CD8-positive, alpha-beta memory T cell (primary cell): ENCODE data around the gene RPS8. TPM values are rescaled to one million over a fixed set of nuclear protein-coding genes. Genes with fewer than 3 reads are reported as not detected.
A peak's percentile ranks its signal among the peaks of the same experiment; 100 is the strongest.

Experiments used
- CTCF ChIA-PET: fragments of 350-600 bp; sonication (Branson Sonifier 250); formaldehyde crosslinking; loops from one replicate; lab custom pipeline; 2021; ENCODE audit warnings: antibody characterized with exemption; lab: Charles Lee
- POLR2A ChIA-PET: fragments of 350-600 bp; sonication (Branson Sonifier 250); formaldehyde crosslinking; loops from one replicate; lab custom pipeline; 2021; ENCODE audit warnings: antibody characterized with exemption; lab: Charles Lee
- DNase-seq, 5 donors: peaks; one replicate each; pipeline versions ENCODE4 v3.0.0 to v3.0.0-alpha.2; 2020 to 2022; ENCODE audit warnings: mixed read lengths in 1 of 5
- H3K27ac ChIP-seq: one replicate; pipeline ENCODE4 v1.7.0; 2013; ENCODE audit warnings: low read depth, mild to moderate bottlenecking, low read length, moderate library complexity
- H3K27me3 ChIP-seq: 2 replicates; pipeline ENCODE4 v1.7.0; 2013; ENCODE audit warnings: low read length, mild to moderate bottlenecking; ENCODE audit not compliant: insufficient read depth, poor library complexity, severe bottlenecking
- H3K36me3 ChIP-seq: 2 replicates; pipeline ENCODE4 v1.7.0; 2013; ENCODE audit warnings: mild to moderate bottlenecking, low read length, moderate library complexity; ENCODE audit not compliant: insufficient read depth
- H3K4me1 ChIP-seq: 2 replicates; pipeline ENCODE4 v1.7.0; 2013; ENCODE audit warnings: mild to moderate bottlenecking, low read length, moderate library complexity; ENCODE audit not compliant: insufficient read depth
- H3K4me3 ChIP-seq: 2 replicates; pipeline ENCODE4 v1.7.0; 2013; ENCODE audit warnings: mild to moderate bottlenecking, low read length
- H3K9me3 ChIP-seq: 2 replicates; pipeline ENCODE4 v1.7.0; 2013; ENCODE audit warnings: mild to moderate bottlenecking, low read length
- H3K27ac Mint-ChIP-seq, 8 donors: one replicate each; pipeline ENCODE4 v1.8.0; 2020 to 2021; ENCODE audit warnings: mixed read lengths in 8 of 8, mild to moderate bottlenecking in 6 of 8, inconsistent platforms in 3 of 8, moderate library complexity in 3 of 8
- H3K27me3 Mint-ChIP-seq, 2 donors: one replicate each; pipeline ENCODE4 v1.8.0; 2020 to 2021; ENCODE audit warnings: mixed read lengths in 2 of 2, mild to moderate bottlenecking in 1 of 2, moderate library complexity in 1 of 2
- H3K36me3 Mint-ChIP-seq, 3 donors: one replicate each; pipeline ENCODE4 v1.8.0; 2020 to 2021; ENCODE audit warnings: mixed read lengths in 3 of 3, inconsistent platforms in 1 of 3, mild to moderate bottlenecking in 1 of 3
- H3K4me1 Mint-ChIP-seq, 3 donors: one replicate each; pipeline ENCODE4 v1.8.0; 2020 to 2021; ENCODE audit warnings: mixed read lengths in 3 of 3, inconsistent platforms in 1 of 3, mild to moderate bottlenecking in 1 of 3
- H3K4me3 Mint-ChIP-seq, 7 donors: one replicate each; pipeline ENCODE4 v1.8.0; 2020 to 2021; ENCODE audit warnings: mixed read lengths in 7 of 7, mild to moderate bottlenecking in 6 of 7, moderate library complexity in 4 of 7, inconsistent platforms in 2 of 7
- H3K9me3 Mint-ChIP-seq, 5 donors: one replicate each; pipeline ENCODE4 v1.8.0; 2020 to 2022; ENCODE audit warnings: mixed read lengths in 5 of 5, mild to moderate bottlenecking in 3 of 5, moderate library complexity in 2 of 5, inconsistent platforms in 1 of 5
- polyA plus RNA-seq: library from polyadenylated mRNA; unstranded; fragments of 300-500 nt; fragmentation: Illumina TruSeq; gene quantifications from one replicate; pipeline ENCODE4 v1.2.3, GENCODE V29; 2021
- total RNA-seq, 2 experiments: library from RNA; stranded (reverse); gene quantifications; one replicate each; pipeline ENCODE4 v1.2.3, GENCODE V29; 2021

RPS8 gene
- total and polyA plus RNA-seq, 3 experiments from 2014 or later: 972 to 2,465 (median 2,426) TPM

DNA sequence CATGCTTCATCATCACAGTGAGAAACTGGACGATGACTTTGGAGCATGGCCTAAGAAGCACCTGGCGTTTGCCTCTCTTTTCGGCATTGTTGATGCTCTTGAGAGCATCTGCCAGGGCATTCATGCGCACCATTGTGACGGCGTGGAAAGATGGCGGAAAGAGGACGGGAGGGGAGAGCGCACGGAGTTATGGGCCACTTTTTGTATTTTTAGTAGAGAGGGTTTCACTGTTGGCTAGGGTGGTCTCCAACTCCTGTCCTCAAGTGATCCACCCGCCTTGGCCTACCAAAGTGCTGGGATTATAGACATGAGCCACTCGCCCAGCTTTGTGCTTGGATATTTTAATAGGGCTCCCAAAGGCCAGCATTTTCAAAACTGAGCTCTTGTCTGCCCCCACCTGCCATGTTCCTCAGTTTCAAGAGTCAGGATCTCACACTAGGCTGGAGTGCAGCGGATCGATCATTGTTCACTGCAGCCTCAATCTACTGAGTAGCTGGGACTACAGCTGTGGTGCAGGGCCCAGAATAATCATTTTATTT lies 5.3 kb downstream of the RPS8 start:
- H3K27ac ChIP-seq: no peak overlapping the region
- H3K4me3 ChIP-seq: no peak overlapping the region
- peaks cover 48 to 56% (median 54%) of the 10 kb centered on the region in 3 donors for H3K4me1 Mint-ChIP-seq
- H3K27me3 Mint-ChIP-seq: no peaks in the 10 kb centered on the region
- H3K9me3 Mint-ChIP-seq: no peaks in the 10 kb centered on the region
- peaks cover 26% of the 10 kb centered on the region for H3K36me3 ChIP-seq
- H3K27me3 ChIP-seq: no peaks in the 10 kb centered on the region
- peaks cover 41% of the 10 kb centered on the region for H3K4me1 ChIP-seq
- ChIA-PET POLR2A (no interaction called here), CTCF (interaction anchor here (1.0 to 1.3 kb wide), 3 partner anchors 9 to 234 kb away, joined by 3 read pairs; no protein-coding TSS in a partner anchor)
- peak overlapping the region in 3 of 8 donors; percentile 8 to 93 (median 77) for H3K27ac Mint-ChIP-seq
- H3K4me3 Mint-ChIP-seq: peak overlapping the region in 1 of 7 donors; percentile 60
- no peak for DNase-seq
- peaks cover 13 to 63% (median 21%) of the 10 kb centered on the region in 3 donors for H3K36me3 Mint-ChIP-seq
- no peaks in the 10 kb centered on the region for H3K9me3 ChIP-seq

DNA sequence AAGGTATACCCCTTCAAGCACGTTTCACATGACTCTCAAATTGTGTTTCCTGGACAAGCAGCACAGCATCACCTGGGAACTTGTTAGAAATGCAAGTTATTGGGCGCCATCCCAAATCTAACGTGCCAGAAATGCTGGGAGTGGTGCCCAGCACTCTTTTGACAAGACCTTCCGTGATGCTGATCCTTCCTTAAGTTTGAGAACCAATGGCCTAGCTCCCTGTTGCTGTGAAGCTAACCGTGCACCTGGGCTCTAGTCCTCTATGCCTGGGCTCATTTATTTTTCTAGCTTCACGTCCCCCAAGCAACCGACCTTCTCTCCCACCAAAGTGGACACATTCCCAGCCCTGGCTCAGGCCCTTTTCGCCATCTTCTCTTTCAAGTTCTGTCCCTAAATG lies 8.4 kb downstream of the RPS8 start:
- Mint-ChIP-seq H3K27me3 (no peaks in the 10 kb centered on the region), H3K4me3 (peak overlapping the region; percentile 63 to 85 (median 71)), H3K36me3 (peaks cover 5 to 34% (median 13%) of the 10 kb centered on the region in 3 donors), H3K27ac (peak overlapping the region; percentile 35 to 91 (median 66)), H3K4me1 (peaks cover 31 to 40% (median 35%) of the 10 kb centered on the region in 3 donors), H3K9me3 (no peaks in the 10 kb centered on the region)
- Histone ChIP-seq H3K4me1 (peaks cover 29% of the 10 kb centered on the region), H3K27ac (peak overlapping the region; percentile 47), H3K27me3 (no peaks in the 10 kb centered on the region), H3K36me3 (peaks cover 8% of the 10 kb centered on the region), H3K9me3 (no peaks in the 10 kb centered on the region), H3K4me3 (peak overlapping the region; percentile 47)
- POLR2A ChIA-PET: interaction anchor here (0.7 to 5.8 kb wide), 5 partner anchors 8 to 238 kb away, joined by 3 to 49 read pairs (median 3); partner anchors contain the start of genes PLK3 and RPS8
- DNase-seq: no peak
- CTCF ChIA-PET: interaction anchor here (0.7 to 5.9 kb wide), 8 partner anchors 8 to 229 kb away, joined by 3 to 39 read pairs (median 8); partner anchors contain the start of genes HECTD3, PLK3, RPS8 and UROD

DNA sequence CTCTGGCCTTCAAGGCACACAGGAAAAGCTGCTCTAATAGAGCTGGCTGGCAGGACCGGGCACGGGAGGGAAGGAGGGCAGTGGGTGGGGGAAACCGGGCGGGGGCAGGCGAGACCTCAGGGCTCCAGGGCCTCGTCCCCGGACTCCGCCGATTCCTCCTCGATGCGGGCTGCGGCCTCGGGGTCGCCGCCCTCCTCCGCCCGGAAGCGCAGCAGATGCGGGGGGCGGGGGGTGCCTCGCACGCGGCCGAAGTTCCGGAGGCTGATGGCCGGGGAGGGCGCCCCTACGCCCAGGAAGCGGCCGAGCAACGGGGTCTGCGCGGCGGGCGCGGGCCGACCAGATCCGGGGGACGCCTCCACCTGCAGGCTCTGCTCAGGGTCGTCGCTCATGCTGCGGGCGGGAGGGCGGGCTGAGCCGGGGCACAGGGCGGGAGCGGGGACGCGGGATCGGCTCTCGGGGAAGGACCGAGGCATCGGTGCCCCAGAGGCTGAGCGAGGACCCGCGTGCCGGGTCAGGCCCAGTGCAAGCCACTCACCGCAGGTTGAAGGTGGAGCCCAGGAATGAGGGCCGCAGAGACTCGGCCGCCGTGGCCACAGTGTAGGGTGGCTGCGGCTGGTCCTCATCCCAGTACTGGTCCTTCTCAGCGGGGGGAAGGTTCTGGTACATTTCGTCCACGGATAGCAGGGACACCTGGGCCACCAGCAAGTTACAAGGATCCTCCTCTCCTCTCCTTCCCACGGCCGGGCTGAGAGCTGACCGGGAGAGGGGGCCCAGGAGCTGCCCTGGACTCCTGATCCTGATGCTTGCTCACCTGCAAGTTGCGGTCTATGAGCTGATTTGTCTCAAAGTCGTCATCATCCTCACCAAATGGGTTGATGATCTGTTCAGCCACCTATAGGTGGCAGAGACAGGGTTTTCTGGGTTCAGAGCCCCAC lies 9.0 kb downstream of the RPS8 start:
- no peaks in the 10 kb centered on the region for H3K27me3 ChIP-seq
- Mint-ChIP-seq H3K4me1 (peaks cover 29 to 36% (median 30%) of the 10 kb centered on the region in 3 donors), H3K4me3 (peak overlapping the region; percentile 77 to 93 (median 82)), H3K9me3 (no peaks in the 10 kb centered on the region), H3K27ac (peak overlapping the region; percentile 59 to 96 (median 86)), H3K27me3 (no peaks in the 10 kb centered on the region), H3K36me3 (peaks cover 5 to 27% (median 9%) of the 10 kb centered on the region in 3 donors)
- peak overlapping the region; percentile 53 for H3K4me3 ChIP-seq
- peak in 4 of 5 donors; percentile 35 to 58 (median 40) for DNase-seq
- H3K4me1 ChIP-seq: peaks cover 29% of the 10 kb centered on the region
- ChIA-PET CTCF (interaction anchor here (0.7 to 5.9 kb wide), 11 partner anchors 8 to 234 kb away, joined by 3 to 39 read pairs (median 5); partner anchors contain the start of genes BTBD19, HECTD3, PLK3 and RPS8), POLR2A (interaction anchor here (0.7 to 5.8 kb wide), 5 partner anchors 9 to 237 kb away, joined by 3 to 49 read pairs (median 3); partner anchors contain the start of genes PLK3, RNU5D-1 and RPS8)
- H3K9me3 ChIP-seq: no peaks in the 10 kb centered on the region
- H3K36me3 ChIP-seq: peaks cover 5% of the 10 kb centered on the region
- peak overlapping the region; percentile 47 for H3K27ac ChIP-seq

DNA sequence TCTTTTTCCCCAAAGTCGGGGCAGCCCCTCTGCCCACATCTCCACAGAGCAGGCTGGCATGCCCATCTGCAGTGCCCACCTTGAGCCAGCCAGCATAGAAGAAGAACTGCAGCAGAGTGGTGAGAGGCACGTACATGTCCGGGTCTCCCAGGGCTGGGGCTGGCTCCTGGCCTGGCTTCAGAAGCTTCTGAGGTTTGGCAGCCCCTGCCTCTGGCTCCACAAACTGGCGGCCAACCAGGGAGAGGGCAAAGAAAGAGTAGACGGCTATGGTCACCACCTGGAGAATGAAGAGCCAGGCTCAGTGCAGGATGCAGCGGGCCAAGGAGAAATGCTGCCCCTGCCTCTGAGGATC lies 9.7 kb downstream of the RPS8 start:
- H3K36me3 ChIP-seq: peaks cover 5% of the 10 kb centered on the region
- peak overlapping the region; percentile 76 to 93 (median 82) for H3K4me3 Mint-ChIP-seq
- H3K27ac ChIP-seq: no peak overlapping the region
- peaks cover 29% of the 10 kb centered on the region for H3K4me1 ChIP-seq
- DNase-seq: no peak
- no peaks in the 10 kb centered on the region for H3K27me3 ChIP-seq
- H3K27ac Mint-ChIP-seq: peak overlapping the region; percentile 52 to 96 (median 83)
- ChIA-PET CTCF (interaction anchor here (1.0 to 5.9 kb wide), 12 partner anchors 8 to 727 kb away, joined by 3 to 39 read pairs (median 5); partner anchors contain the start of genes BTBD19, HECTD3, PLK3 and RNU5D-1), POLR2A (interaction anchor here (0.7 to 5.8 kb wide), 3 partner anchors 9 to 54 kb away, joined by 3 to 49 read pairs (median 6); partner anchors contain the start of genes PLK3, RNU5D-1 and RPS8)
- H3K4me3 ChIP-seq: peak overlapping the region; percentile 53
- no peaks in the 10 kb centered on the region for H3K27me3 Mint-ChIP-seq
- peaks cover 5 to 21% (median 7%) of the 10 kb centered on the region in 3 donors for H3K36me3 Mint-ChIP-seq
- peaks cover 29 to 36% (median 30%) of the 10 kb centered on the region in 3 donors for H3K4me1 Mint-ChIP-seq
- H3K9me3 Mint-ChIP-seq: no peaks in the 10 kb centered on the region
- no peaks in the 10 kb centered on the region for H3K9me3 ChIP-seq

DNA sequence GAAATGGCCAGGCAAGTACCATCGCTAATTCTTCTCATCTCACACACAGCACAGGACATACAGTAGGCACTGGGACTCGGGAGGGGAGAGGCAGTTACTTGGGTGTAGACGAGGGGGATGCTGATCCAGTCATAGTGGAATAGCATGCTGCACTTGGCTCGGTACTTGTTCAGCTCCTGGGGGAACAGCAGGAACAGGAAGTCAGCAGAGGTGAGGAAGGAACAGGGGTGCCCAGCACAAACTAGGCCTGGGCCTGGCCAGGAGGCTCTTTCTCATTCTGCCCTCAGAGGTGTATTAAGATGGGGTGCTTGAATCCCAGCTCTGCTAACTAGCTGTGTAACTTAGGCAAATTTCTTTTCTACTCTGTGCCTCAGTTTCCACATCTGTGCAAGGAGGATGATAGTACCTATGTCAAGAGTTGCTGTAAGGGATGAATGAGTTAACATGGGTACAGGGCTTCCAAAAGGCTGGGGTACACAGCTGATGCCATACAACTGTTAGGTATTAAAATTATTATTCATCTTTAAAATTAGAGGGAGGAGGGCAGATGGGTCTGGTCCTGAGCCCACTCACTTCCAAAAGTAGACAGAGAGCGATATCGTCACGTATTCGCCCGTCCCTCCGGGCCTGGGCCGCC lies 10.3 kb downstream of the RPS8 start:
- Histone ChIP-seq H3K36me3 (peaks cover 5% of the 10 kb centered on the region), H3K9me3 (no peaks in the 10 kb centered on the region), H3K4me3 (peak overlapping the region; percentile 74), H3K27me3 (no peaks in the 10 kb centered on the region), H3K4me1 (peaks cover 29% of the 10 kb centered on the region), H3K27ac (no peak overlapping the region)
- ChIA-PET CTCF (interaction anchor here (0.6 to 5.9 kb wide), 13 partner anchors 9 to 726 kb away, joined by 3 to 39 read pairs (median 5); partner anchors contain the start of genes BTBD19, DYNLT4, HECTD3 and PLK3), POLR2A (interaction anchor here (1.2 to 5.8 kb wide), 4 partner anchors 10 to 226 kb away, joined by 4 to 49 read pairs (median 6); partner anchors contain the start of genes PLK3, RPS8 and UROD)
- no peaks in the 10 kb centered on the region for H3K27me3 Mint-ChIP-seq
- DNase-seq: no peak
- H3K27ac Mint-ChIP-seq: peak overlapping the region; percentile 54 to 98 (median 83)
- no peaks in the 10 kb centered on the region for H3K9me3 Mint-ChIP-seq
- peak overlapping the region; percentile 76 to 93 (median 82) for H3K4me3 Mint-ChIP-seq
- peaks cover 2 to 15% (median 5%) of the 10 kb centered on the region in 3 donors for H3K36me3 Mint-ChIP-seq
- peaks cover 27 to 36% (median 30%) of the 10 kb centered on the region in 3 donors for H3K4me1 Mint-ChIP-seq

DNA sequence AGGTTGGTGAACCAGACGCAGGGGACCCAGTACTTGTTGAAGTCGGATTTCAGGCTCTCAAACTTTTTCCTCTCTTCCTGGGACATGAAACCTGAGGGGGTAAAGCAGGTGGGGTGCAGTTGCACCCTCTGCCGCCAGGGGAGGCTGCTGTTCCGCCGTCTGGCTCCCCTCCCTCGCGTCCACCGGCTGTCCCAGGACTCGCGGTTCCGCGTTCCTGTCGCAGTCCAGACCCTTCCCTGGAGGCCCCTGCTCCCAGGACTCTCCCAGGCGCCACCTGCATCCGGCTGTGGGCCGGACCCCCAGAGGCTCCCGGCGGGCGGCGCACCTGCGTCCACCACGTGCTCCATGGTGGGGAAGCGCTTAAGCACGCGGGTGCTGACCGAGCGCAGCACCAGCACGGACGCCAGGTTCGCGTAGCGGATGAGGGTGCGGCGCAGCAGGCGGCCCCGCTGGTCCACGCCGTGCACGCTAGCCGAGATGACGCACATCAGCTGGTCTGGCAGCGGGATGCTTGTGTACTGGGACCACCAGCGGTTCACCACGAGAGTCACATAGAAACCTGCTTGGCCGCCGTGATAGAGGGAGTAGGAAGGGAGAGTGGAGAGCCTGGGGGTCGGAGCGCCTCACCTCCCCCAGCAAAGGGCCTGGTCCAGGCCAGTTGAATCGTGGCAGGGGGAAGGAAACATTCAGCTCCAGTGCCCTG lies 10.9 kb downstream of the RPS8 start:
- Histone ChIP-seq H3K4me3 (peak overlapping the region; percentile 74), H3K36me3 (peaks cover 4% of the 10 kb centered on the region), H3K27ac (no peak overlapping the region), H3K27me3 (no peaks in the 10 kb centered on the region), H3K9me3 (no peaks in the 10 kb centered on the region), H3K4me1 (peaks cover 29% of the 10 kb centered on the region)
- peaks cover 27 to 36% (median 30%) of the 10 kb centered on the region in 3 donors for H3K4me1 Mint-ChIP-seq
- peaks cover under 1 to 8% (median 4%) of the 10 kb centered on the region in 3 donors for H3K36me3 Mint-ChIP-seq
- H3K27ac Mint-ChIP-seq: peak overlapping the region; percentile 77 to 98 (median 87)
- no peaks in the 10 kb centered on the region for H3K9me3 Mint-ChIP-seq
- H3K27me3 Mint-ChIP-seq: no peaks in the 10 kb centered on the region
- H3K4me3 Mint-ChIP-seq: peak overlapping the region; percentile 76 to 93 (median 81)
- ChIA-PET POLR2A (interaction anchor here (0.6 to 5.8 kb wide), 5 partner anchors 10 to 226 kb away, joined by 3 to 49 read pairs (median 4); partner anchors contain the start of genes DYNLT4, PLK3, RPS8 and UROD), CTCF (interaction anchor here (0.6 to 5.9 kb wide), 22 partner anchors 8 to 726 kb away, joined by 3 to 39 read pairs (median 4); partner anchors contain the start of genes BTBD19, DYNLT4, HECTD3 and PLK3)
- DNase-seq: peak; percentile 71 to 83 (median 77)
